ENCODE data around the gene NTSR2.

GRCh38 chr2:11652553-11652952, 17.4 kb downstream of the NTSR2 start:
- TF ChIP-seq CTCF (IDR thresholded peaks at IDR 0.05 in 2 of 3, conservative IDR thresholded peaks at IDR 0.05 in 1 of 3; ENCODE audit: control insufficient read depth in 2 of 3, extremely low read depth in 1 of 3, insufficient read depth in 1 of 3, low read depth in 3 of 3, low read length in 3 of 3) (no peak), POLR2AphosphoS5 (IDR thresholded peaks at IDR 0.05; ENCODE audit: low read length) (no peak), FOXK2 (IDR thresholded peaks at IDR 0.05) (no peak), POLR2A (IDR thresholded peaks at IDR 0.05; ENCODE audit: low read depth, low read length) (no peak), TAF1 (IDR thresholded peaks at IDR 0.05; ENCODE audit: borderline replicate concordance, low read depth, low read length) (no peak), FOS (IDR thresholded peaks at IDR 0.05; ENCODE audit: borderline replicate concordance, extremely low read depth, insufficient read length) (no peak)
